Lower leg skin (tissue), 4 donors: ENCODE measurements around the gene SOCS7. TPM values are rescaled to one million over a fixed set of nuclear protein-coding genes. Genes with fewer than 3 reads are reported as not detected.

Experiments used
- DNase-seq, 2 donors: peaks; one replicate each; pipeline ENCODE4 v3.0.0-alpha.2; 2019; ENCODE audit warnings: low spot score in 2 of 2
- H3K4me3 ChIP-seq: fragments of 200-600 bp; sonication (generic); 2 replicates; pipeline ENCODE4 v1.5.1; 2017; ENCODE audit warnings: mild to moderate bottlenecking, low read depth; ENCODE audit not compliant: poor library complexity, severe bottlenecking
- CTCF ChIP-seq, 3 donors: fragments of 450-650 bp; IDR thresholded peaks; one replicate each; pipeline ENCODE4 v1.5.1; 2016; ENCODE audit warnings: antibody characterized with exemption in 3 of 3, mild to moderate bottlenecking in 3 of 3, moderate library complexity in 2 of 3
- POLR2A ChIP-seq, 2 donors: fragments of 450-650 bp; IDR thresholded peaks; one replicate each; pipeline ENCODE4 v1.6.1; 2016 to 2017; ENCODE audit warnings: antibody characterized with exemption in 2 of 2, mild to moderate bottlenecking in 1 of 2, moderate library complexity in 1 of 2
- WGBS, 2 donors: methylation state at CpG; one replicate each; pipeline ENCODE4 v1.1.5; 2018; 5-methylcytosine and 5-hydroxymethylcytosine counted together
- intact Hi-C: fragments of 100-400 bp; cut with DNase I; formaldehyde crosslinking; loops from one replicate; pipeline ENCODE4 v1.15.0; 2023; ENCODE audit warnings: low total_unique reads
- total RNA-seq, 4 donors: library from RNA; depleted of rRNA; stranded (reverse); fragments of >200 nt; gene quantifications; one replicate each; pipeline ENCODE4 v1.1.0, GENCODE V29; 2016

Gene SOCS7
- total RNA-seq, 4 donors from 2014 or later = 14.5 to 19.9 (median 19.3) TPM

- no peak overlapping the region for H3K4me3 ChIP-seq
- WGBS, 2 donors = 49 to 52% methylated on average over 9 to 12 of the region's 12 CpGs
- intact Hi-C loops = no loop called here
- no peak for DNase-seq
- TF ChIP-seq CTCF (IDR thresholded peaks at IDR 0.05) (no peak), POLR2A (IDR thresholded peaks at IDR 0.05) (no peak)
These were observed 17.9 kb upstream of the SOCS7 start for GRCh38 chr17:38333635-38334295.

- H3K4me3 ChIP-seq = no peak overlapping the region
- WGBS, 2 donors = 82 to 85% methylated on average over 27 to 30 of the region's 30 CpGs
- no peak for DNase-seq
- TF ChIP-seq CTCF (IDR thresholded peaks at IDR 0.05) (no peak), POLR2A (IDR thresholded peaks at IDR 0.05) (no peak)
- intact Hi-C loops = no loop called here
These were observed 16.9 kb upstream of the SOCS7 start for GRCh38 chr17:38334480-38335364.

- WGBS, 2 donors = 90 to 92% methylated on average over 6 to 11 of the region's 11 CpGs
- TF ChIP-seq CTCF (IDR thresholded peaks at IDR 0.05) (no peak), POLR2A (IDR thresholded peaks at IDR 0.05) (no peak)
- intact Hi-C loops = no loop called here
These were observed 14.8 kb upstream of the SOCS7 start for GRCh38 chr17:38336838-38337237.

GRCh38 chr17:38338053-38338452 lies 13.6 kb upstream of the SOCS7 start:
- intact Hi-C loops = no loop called here
- DNase-seq = no peak
- no peak for TF ChIP-seq POLR2A (IDR thresholded peaks at IDR 0.05)
- no peak for TF ChIP-seq CTCF (IDR thresholded peaks at IDR 0.05)
- WGBS, 2 donors = 75 to 83% methylated on average over 5 of the region's 5 CpGs
- no peak overlapping the region for H3K4me3 ChIP-seq

More at GRCh38 chr17:38336838-38337237, 14.8 kb upstream of the SOCS7 start:
- no peak for DNase-seq
- no peak overlapping the region for H3K4me3 ChIP-seq

- DNase-seq = no peak
- no peak overlapping the region for H3K4me3 ChIP-seq
- TF ChIP-seq CTCF (IDR thresholded peaks at IDR 0.05) = no peak
- TF ChIP-seq POLR2A (IDR thresholded peaks at IDR 0.05) = no peak
- intact Hi-C loops = no loop called here
- WGBS, 2 donors = 90 to 95% methylated on average over 3 to 4 of the region's 4 CpGs
These were observed 13.1 kb upstream of the SOCS7 start for GRCh38 chr17:38338535-38338934.
